ENCODE measurements around the gene PCP4L1. TPM values are rescaled to one million over a fixed set of nuclear protein-coding genes. Genes with fewer than 3 reads are reported as not detected.

PCP4L1 gene
- total RNA-seq, 1 donor: not detected

- DNase-seq (ENCODE audit: insufficient read length, low spot score, missing footprints): no peak
- Histone ChIP-seq H3K4me2 (ENCODE audit: insufficient read depth, low read length) (no peak overlapping the region), H3K9me3 (ENCODE audit: low read depth, low read length) (no peaks in the 10 kb centered on the region), H3K4me3 (ENCODE audit: insufficient read depth, low read length) (no peak overlapping the region), H3K4me1 (ENCODE audit: insufficient read depth, low read length) (peaks cover 24% of the 10 kb centered on the region), H3K79me2 (ENCODE audit: insufficient read depth, low read length) (no peaks in the 10 kb centered on the region), H2AFZ (ENCODE audit: low read length) (no peak overlapping the region), H3K27ac (ENCODE audit: low read depth, low read length) (no peak overlapping the region), H3K36me3 (ENCODE audit: insufficient read depth, low read length) (peaks cover 3% of the 10 kb centered on the region), H3K27me3 (ENCODE audit: insufficient read depth, low read length) (no peaks in the 10 kb centered on the region), H4K20me1 (ENCODE audit: insufficient read depth, low read length) (no peaks in the 10 kb centered on the region)
- TF ChIP-seq CTCF (IDR thresholded peaks at IDR 0.05; ENCODE audit: extremely low read depth, low read depth, low read length): no peak
Observed at GRCh38 chr1:161219078-161219892, 39.3 kb upstream of the PCP4L1 start.

GRCh38 chr1:161220002-161220401 lies 38.5 kb upstream of the PCP4L1 start:
- no peak for DNase-seq (ENCODE audit: insufficient read length, low spot score, missing footprints)
- H3K4me2 ChIP-seq (ENCODE audit: insufficient read depth, low read length): no peak overlapping the region
- no peaks in the 10 kb centered on the region for H3K79me2 ChIP-seq (ENCODE audit: insufficient read depth, low read length)
- peaks cover 24% of the 10 kb centered on the region for H3K4me1 ChIP-seq (ENCODE audit: insufficient read depth, low read length)
- H4K20me1 ChIP-seq (ENCODE audit: insufficient read depth, low read length): no peaks in the 10 kb centered on the region
- no peak overlapping the region for H3K27ac ChIP-seq (ENCODE audit: low read depth, low read length)
- no peaks in the 10 kb centered on the region for H3K36me3 ChIP-seq (ENCODE audit: insufficient read depth, low read length)
- H3K9me3 ChIP-seq (ENCODE audit: low read depth, low read length): no peaks in the 10 kb centered on the region
- H3K4me3 ChIP-seq (ENCODE audit: insufficient read depth, low read length): no peak overlapping the region
- no peaks in the 10 kb centered on the region for H3K27me3 ChIP-seq (ENCODE audit: insufficient read depth, low read length)
- no peak for TF ChIP-seq CTCF (IDR thresholded peaks at IDR 0.05; ENCODE audit: extremely low read depth, low read depth, low read length)
- no peak overlapping the region for H2AFZ ChIP-seq (ENCODE audit: low read length)

DNA sequence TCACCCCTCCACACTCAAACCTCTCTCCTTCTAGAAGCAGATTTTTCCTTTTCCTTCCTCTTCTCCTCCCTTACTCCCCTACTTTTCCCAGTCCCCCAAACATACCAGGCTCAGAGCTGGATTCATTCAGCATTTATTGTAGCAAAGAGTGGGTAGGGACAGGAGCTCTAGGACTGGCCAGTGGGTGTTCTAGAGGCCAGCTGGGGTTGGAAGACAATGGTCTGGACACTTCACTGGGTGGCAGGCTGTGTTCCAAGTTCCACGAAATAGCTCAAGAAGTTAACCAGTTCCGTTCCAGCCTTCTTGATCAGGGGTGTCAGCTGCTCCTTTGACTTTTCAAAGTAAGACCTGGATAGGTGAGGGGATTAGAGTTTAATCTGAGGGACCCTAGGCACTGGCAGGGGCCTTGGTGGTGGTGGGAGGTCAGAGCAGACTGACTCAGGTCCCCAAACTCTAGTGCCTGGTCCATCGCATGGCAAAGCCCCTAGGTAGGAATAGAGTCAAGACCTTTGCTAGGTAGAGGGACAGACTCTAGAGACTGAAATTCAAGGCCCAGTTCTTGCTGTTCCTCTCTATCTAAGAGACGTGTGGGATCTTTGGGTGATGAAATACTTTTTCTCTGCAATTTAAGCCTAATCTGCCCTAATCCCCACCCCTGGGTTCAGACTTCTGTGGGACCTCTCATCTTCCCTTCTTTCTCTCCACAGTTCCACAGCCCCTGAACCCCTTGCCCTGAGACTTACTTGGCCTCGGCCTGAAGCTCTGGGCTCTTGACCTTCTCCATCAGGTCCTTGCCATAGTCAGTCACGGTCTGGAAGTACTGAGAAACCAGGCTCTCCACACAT lies 36.1 kb upstream of the PCP4L1 start:
- Histone ChIP-seq H3K36me3 (ENCODE audit: insufficient read depth, low read length) (no peaks in the 10 kb centered on the region), H3K4me1 (ENCODE audit: insufficient read depth, low read length) (peaks cover 21% of the 10 kb centered on the region), H3K79me2 (ENCODE audit: insufficient read depth, low read length) (peaks cover 9% of the 10 kb centered on the region), H2AFZ (ENCODE audit: low read length) (no peak overlapping the region), H3K9me3 (ENCODE audit: low read depth, low read length) (no peaks in the 10 kb centered on the region), H3K27me3 (ENCODE audit: insufficient read depth, low read length) (no peaks in the 10 kb centered on the region), H3K4me3 (ENCODE audit: insufficient read depth, low read length) (no peak overlapping the region), H3K4me2 (ENCODE audit: insufficient read depth, low read length) (no peak overlapping the region), H3K27ac (ENCODE audit: low read depth, low read length) (no peak overlapping the region), H4K20me1 (ENCODE audit: insufficient read depth, low read length) (no peaks in the 10 kb centered on the region)
- DNase-seq (ENCODE audit: insufficient read length, low spot score, missing footprints): no peak
- TF ChIP-seq CTCF (IDR thresholded peaks at IDR 0.05; ENCODE audit: extremely low read depth, low read depth, low read length): no peak

All from osteoblast (primary cell).